Activated naive CD8-positive, alpha-beta T cell treated with anti-CD3 and anti-CD28 coated beads, Interleukin-2, amount 10 ng/mL, durations not matched to agents 7 days and 5 days (primary cell): ENCODE measurements around the gene IL36B. TPM values are rescaled to one million over a fixed set of nuclear protein-coding genes. Genes with fewer than 3 reads are reported as not detected.
"Not testable (repeated sequence)": the region's sequence is repeated elsewhere in the genome, so short reads cannot be mapped to it uniquely, and the experiment has no call there.

Source experiments
- ATAC-seq: fragments of 150-1000 bp; cut with Tn5 transposase; one replicate; pipeline ENCODE4 v1.10.0; 2021; ENCODE audit warnings: low read depth, moderate library complexity
- POLR2A ChIA-PET: fragments of 350-600 bp; sonication (Branson Sonifier 250); formaldehyde crosslinking; loops from one replicate; lab custom pipeline; 2021; ENCODE audit warnings: antibody characterized with exemption; lab: Charles Lee
- DNase-seq: peaks from one replicate; pipeline ENCODE4 v3.0.0; 2021
- H3K27ac Mint-ChIP-seq: one replicate; pipeline ENCODE4 v1.8.0; 2022; ENCODE audit warnings: mild to moderate bottlenecking, mixed read lengths
- H3K27me3 Mint-ChIP-seq: one replicate; pipeline ENCODE4 v1.8.0; 2022; ENCODE audit warnings: mild to moderate bottlenecking, moderate library complexity, mixed read lengths
- H3K36me3 Mint-ChIP-seq: one replicate; pipeline ENCODE4 v1.8.0; 2021; ENCODE audit warnings: mild to moderate bottlenecking, mixed read lengths
- H3K4me1 Mint-ChIP-seq: one replicate; pipeline ENCODE4 v1.8.0; 2021; ENCODE audit warnings: mixed read lengths
- H3K4me3 Mint-ChIP-seq: one replicate; pipeline ENCODE4 v1.8.0; 2022; ENCODE audit warnings: mild to moderate bottlenecking, moderate library complexity, mixed read lengths
- H3K9me3 Mint-ChIP-seq: one replicate; pipeline ENCODE4 v1.8.0; 2021; ENCODE audit warnings: mixed read lengths
- total RNA-seq, 2 experiments: library from RNA; stranded (reverse); gene quantifications; one replicate each; pipeline ENCODE4 v1.2.3, GENCODE V29; 2021

Gene IL36B
- not detected for total RNA-seq

DNA sequence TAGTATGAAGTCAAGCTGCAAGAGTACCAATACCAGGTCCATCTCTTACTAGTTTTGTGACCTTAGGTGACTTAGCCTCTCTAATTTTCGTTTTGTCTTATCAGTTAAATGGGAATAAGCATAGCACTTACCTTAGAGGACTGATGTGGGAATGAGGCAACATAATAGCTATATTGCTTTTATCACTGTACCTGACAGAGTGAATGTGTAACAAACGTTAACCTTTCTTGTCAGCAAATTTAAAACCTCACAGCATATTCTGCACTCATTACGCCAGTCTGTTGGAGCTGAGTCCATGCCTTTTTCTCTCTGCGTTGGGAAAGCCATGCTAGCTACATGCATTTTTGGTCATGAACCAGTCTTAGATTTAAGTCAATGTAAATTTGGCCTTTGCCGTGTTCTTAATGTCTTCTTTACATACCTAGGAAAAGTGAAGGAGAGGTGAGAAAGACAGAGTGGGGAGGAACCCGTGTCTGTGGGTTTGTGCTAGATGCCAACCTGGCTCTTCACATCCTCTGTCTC is at the start of gene IL36B:
IL36B (minus strand) TSS at position 472 of the 522 bp plus-strand sequence.
- Mint-ChIP-seq H3K9me3 (peaks cover 19% of the 10 kb centered on the region), H3K27me3 (peaks cover 3% of the 10 kb centered on the region), H3K4me3 (no peak within 1 kb of the TSS), H3K27ac (no peak within 1 kb of the TSS), H3K36me3 (peaks cover 7% of the 10 kb centered on the region), H3K4me1 (peaks cover 4% of the 10 kb centered on the region)
- DNase-seq (no peak), ATAC-seq (no peak)
- POLR2A ChIA-PET, result no interaction called here

DNA sequence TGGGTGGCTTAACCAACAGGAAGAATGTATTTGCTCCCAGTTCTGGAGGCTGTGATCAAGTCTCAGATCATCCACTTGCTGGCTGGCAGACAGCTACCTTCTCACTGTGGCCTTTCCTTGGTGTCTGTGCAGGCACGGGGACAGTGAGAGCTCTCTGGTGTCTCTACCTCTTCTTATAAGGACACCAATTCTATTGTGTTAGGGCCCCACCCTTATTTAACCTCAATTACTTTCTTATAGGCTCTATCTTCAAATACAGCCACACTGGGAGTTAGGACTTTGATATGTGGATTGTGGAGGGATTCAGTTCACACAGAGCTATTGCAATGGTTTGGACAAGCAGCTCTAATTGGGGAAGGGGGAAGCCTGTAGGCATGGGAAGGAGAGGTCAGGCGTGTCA is 49.5 kb upstream of the IL36B start:
- H3K27ac Mint-ChIP-seq, result no peak overlapping the region
- no peak overlapping the region for H3K4me3 Mint-ChIP-seq
- peaks cover 13% of the 10 kb centered on the region for H3K36me3 Mint-ChIP-seq
- peaks cover 20% of the 10 kb centered on the region for H3K4me1 Mint-ChIP-seq
- DNase-seq, result no peak
- H3K27me3 Mint-ChIP-seq, result no peaks in the 10 kb centered on the region
- peaks cover 11% of the 10 kb centered on the region for H3K9me3 Mint-ChIP-seq
- no peak for ATAC-seq
- POLR2A ChIA-PET, result no interaction called here

DNA sequence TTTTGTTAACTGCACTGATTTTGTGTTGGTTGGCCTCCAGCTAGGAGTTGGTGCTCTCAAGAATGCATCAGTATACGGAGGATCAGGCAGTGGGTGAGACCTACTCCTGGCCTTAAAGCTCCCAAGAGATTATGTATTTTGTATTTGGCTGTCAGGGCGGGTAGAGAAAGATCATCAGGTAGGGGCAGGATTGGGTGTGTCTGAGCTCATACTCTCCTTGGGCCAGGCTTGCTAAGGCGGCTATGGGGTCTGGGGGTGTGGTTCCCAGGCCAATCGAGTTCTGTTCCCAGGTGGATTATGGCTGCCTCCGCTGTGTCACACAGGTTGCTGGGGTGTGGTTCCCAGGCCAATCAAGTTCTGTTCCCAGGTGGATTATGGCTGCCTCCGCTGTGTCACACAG is 45.9 kb upstream of the IL36B start:
- peaks cover 19% of the 10 kb centered on the region for H3K36me3 Mint-ChIP-seq
- peaks cover 17% of the 10 kb centered on the region for H3K9me3 Mint-ChIP-seq

DNA sequence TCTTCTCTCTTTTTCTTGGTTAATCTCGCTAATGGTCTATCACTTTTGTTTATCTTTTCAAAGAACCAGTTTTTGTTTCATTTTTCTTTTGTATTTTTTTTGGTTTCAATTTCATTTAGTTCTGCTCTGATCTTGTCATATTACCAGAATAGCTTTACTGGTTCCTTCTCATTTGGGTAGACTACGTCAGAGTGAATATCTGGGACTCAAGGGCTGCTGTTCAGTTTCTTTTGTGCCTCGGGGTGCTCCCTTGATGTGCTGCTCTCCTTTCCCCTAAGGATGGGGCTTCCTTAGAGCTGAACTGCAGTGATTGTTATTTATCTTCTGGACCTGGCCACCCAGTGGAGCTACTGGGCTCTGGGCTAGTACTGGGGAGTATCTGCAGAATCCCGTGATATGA is 45.4 kb upstream of the IL36B start:
- POLR2A ChIA-PET, result interaction anchor here (1.5 to 1.8 kb wide), 2 partner anchors 23 to 77 kb away, joined by 4 to 6 read pairs; no protein-coding TSS in a partner anchor
- ATAC-seq (peak; percentile 77), DNase-seq (no peak)
- Mint-ChIP-seq H3K27ac (peak overlapping the region; percentile 66), H3K9me3 (peaks cover 17% of the 10 kb centered on the region), H3K27me3 (peaks cover 2% of the 10 kb centered on the region), H3K4me3 (peak overlapping the region; percentile 68), H3K36me3 (peaks cover 19% of the 10 kb centered on the region), H3K4me1 (peaks cover 17% of the 10 kb centered on the region)

More for the DNA sequence above, 45.9 kb upstream of the IL36B start:
- H3K4me3 Mint-ChIP-seq, result peak overlapping the region; percentile 68
- peak overlapping the region; percentile 66 for H3K27ac Mint-ChIP-seq
- DNase-seq (no peak), ATAC-seq (no peak)
- peaks cover 2% of the 10 kb centered on the region for H3K27me3 Mint-ChIP-seq
- peaks cover 17% of the 10 kb centered on the region for H3K4me1 Mint-ChIP-seq
- POLR2A ChIA-PET, result interaction anchor here (1.5 to 1.8 kb wide), 2 partner anchors 24 to 77 kb away, joined by 4 to 6 read pairs; no protein-coding TSS in a partner anchor

DNA sequence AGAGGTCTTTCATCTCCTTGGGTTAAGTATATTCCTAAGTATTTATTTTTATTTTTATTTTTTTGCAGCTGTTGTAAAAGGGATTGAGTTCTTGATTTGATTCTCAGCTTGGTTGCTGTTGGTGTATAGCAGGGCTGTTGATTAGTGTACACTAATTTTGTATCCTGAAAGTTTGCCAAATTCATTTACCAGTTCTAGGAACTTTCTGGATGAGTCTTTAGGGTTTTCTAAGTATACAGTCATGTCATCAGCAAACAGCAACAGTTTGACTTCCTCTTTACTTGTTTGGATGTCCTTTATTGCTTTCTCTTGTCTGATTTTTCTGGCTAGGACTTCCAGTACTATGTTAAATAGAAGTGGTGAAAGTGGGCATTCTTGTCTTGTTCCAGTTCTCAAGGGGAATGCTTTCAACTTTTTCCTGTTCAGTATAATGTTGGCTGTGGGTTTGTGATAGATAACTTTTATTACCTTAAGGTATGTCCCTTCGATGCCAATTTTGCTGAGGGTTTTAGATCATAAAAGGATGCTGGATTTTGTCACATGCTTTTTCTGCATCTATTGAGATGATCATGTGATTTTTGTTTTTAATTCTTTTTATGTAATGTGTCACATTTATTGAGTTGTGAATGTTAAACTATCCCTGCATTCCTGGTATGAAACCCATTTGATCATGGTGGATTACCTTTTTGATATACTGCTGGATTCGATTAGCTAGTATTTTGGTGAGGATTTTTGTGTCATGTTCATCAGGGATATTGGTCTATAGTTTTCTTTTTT is 44.4 kb upstream of the IL36B start:
- POLR2A ChIA-PET, result interaction anchor here (1.5 to 1.8 kb wide), 2 partner anchors 22 to 78 kb away, joined by 4 to 6 read pairs; no protein-coding TSS in a partner anchor
- Mint-ChIP-seq H3K4me1 (peaks cover 15% of the 10 kb centered on the region), H3K4me3 (peak overlapping the region; percentile 68), H3K36me3 (peaks cover 15% of the 10 kb centered on the region), H3K9me3 (peaks cover 13% of the 10 kb centered on the region)
- not testable (repeated sequence) for DNase-seq, ATAC-seq, H3K27me3 Mint-ChIP-seq, H3K27ac Mint-ChIP-seq

DNA sequence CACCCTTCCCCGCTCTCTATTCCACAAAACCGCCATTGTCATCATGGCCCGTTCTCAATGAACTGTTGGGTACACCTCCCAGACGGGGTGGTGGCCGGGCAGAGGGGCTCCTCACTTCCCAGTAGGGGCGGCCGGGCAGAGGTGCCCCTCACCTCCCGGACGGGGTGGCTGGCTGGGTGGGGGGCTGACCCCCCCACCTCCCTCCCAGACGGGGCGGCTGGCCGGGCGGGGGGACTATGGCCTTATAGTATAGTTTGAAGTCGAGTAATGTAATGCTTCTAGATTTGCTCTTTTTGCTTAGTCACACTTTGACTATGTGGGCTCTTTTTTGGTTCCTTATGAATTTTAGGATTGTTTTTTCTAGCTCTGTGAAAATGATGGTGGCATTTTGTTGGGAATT is 43.6 kb upstream of the IL36B start:
- H3K36me3 Mint-ChIP-seq, result peaks cover 15% of the 10 kb centered on the region

DNA sequence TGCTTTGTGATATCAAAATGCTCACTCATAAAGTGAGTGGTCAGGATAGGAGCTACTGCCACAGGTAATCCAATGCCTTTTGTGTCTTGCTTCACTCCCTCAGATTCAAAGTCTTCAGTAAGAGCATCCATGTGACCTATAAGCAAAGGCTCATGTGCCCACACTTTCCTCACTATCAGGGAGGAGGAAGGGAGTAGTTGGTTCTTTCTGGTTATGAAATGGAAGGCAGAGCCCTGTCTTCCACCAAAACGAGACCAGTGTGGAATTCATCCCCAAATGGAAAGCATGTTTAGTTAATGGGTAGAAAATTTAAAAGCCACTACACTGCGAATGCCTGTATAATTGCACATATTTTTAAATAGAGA is 40.9 kb upstream of the IL36B start:
- DNase-seq (no peak), ATAC-seq (no peak)
- peaks cover 2% of the 10 kb centered on the region for H3K27me3 Mint-ChIP-seq

More for the DNA sequence above, 43.6 kb upstream of the IL36B start:
- DNase-seq, POLR2A ChIA-PET, H3K27me3 Mint-ChIP-seq, ATAC-seq, H3K27ac Mint-ChIP-seq, H3K4me3 Mint-ChIP-seq: not testable (repeated sequence)
- peaks cover 13% of the 10 kb centered on the region for H3K9me3 Mint-ChIP-seq
- peaks cover 15% of the 10 kb centered on the region for H3K4me1 Mint-ChIP-seq

DNA sequence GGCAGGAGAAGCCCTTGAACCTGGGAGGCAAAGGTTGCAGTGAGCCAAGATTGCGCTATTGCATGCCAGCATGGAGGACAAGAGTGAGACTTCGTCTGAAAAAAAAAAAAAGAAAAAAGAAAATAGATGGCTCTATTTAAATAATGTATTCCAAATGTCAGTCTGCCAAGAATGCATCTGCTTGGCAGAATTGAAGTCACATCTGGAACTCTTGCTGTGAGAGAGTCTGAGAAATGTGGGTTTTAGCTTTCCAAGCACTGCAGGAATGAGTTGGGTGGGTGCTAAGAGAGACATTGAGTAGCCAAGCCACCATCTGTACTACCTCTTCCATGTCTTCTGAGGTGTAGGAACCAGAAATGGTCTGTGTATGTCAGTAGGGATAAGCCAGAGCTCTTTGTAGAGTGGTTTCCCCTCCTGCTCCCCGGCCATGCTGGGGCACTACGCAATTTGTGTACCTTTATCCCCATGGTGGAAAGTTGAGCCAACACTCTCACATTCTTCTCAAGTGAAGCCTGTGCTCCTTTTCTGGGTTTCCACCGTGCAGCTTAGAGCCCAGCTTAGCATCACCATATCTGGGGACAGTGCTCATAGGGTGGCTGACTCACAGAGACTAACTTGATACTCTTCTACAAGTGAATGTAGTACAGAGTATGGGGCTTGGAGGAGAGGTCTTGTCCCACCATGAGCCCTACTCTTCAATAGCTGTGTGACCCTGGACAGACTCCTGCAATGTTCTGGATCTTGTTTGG is 40.4 kb upstream of the IL36B start:
- POLR2A ChIA-PET, result no interaction called here
- Mint-ChIP-seq H3K27ac (no peak overlapping the region), H3K4me1 (peaks cover 10% of the 10 kb centered on the region), H3K9me3 (peaks cover 13% of the 10 kb centered on the region), H3K27me3 (peaks cover 2% of the 10 kb centered on the region), H3K36me3 (peaks cover 15% of the 10 kb centered on the region), H3K4me3 (no peak overlapping the region)
- DNase-seq, result no peak
- ATAC-seq, result no peak

More for the DNA sequence above, 40.9 kb upstream of the IL36B start:
- POLR2A ChIA-PET, result no interaction called here
- Mint-ChIP-seq H3K9me3 (peaks cover 13% of the 10 kb centered on the region), H3K4me1 (peaks cover 15% of the 10 kb centered on the region), H3K36me3 (peaks cover 15% of the 10 kb centered on the region), H3K27ac (no peak overlapping the region), H3K4me3 (no peak overlapping the region)

DNA sequence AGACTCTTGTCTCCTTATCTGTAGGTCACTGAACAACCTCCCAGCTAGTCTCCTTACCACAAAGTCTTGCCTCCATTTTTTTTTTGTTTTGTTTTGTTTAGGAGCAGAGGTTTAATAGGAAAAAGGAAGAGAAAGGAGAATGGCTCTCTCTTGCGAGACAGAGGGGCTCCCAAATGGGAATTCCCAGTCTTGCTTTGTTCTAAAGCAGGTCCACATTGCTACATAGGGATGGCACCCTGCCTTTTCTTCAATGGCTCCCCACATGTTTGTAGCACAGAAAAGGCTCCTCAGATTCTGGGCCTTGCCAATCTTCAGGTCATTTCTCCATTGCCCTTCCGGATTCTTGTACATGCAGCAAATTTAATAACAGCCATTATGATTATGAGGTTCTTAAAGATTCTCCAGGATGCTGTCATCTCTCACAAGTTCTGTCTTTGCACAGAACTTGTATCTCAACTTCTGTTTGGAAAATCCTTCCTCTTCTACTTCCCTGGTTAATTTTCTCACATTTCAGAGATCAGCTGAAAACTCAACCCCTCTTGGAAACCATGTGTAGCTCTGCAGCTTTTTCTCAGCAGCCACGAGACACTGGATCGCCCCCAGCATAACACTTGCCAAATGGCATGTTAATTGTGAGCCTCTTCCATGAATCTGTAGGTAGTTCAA is 38.7 kb upstream of the IL36B start:
- peaks cover 6% of the 10 kb centered on the region for H3K9me3 Mint-ChIP-seq
- ATAC-seq (no peak), DNase-seq (no peak)
- POLR2A ChIA-PET, result no interaction called here
- H3K4me1 Mint-ChIP-seq, result no peaks in the 10 kb centered on the region
- H3K27me3 Mint-ChIP-seq, result peaks cover 5% of the 10 kb centered on the region
- H3K27ac Mint-ChIP-seq, result no peak overlapping the region
- H3K4me3 Mint-ChIP-seq, result no peak overlapping the region
- H3K36me3 Mint-ChIP-seq, result peaks cover 3% of the 10 kb centered on the region

DNA sequence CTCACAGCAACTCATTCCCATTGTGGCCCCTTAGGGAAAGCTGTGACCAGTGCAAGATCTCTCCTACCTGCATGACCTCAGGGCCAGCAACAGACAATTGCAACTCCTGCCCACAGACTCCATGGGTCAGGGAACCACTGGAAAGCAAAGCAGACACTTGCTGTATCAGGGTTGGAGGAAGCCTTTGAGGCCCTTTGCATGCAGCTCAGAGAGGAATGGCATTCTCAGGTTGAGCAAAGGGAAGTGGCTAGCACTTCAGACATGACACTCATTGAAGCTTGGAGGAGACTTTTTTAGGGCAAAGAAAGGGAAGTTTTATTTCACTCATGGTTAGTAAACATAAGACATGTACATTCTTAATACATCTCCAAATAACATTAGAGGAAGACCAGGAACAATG is 37.2 kb upstream of the IL36B start:
- H3K27ac Mint-ChIP-seq, result no peak overlapping the region
- no peak for DNase-seq
- peak; percentile 61 for ATAC-seq
- H3K9me3 Mint-ChIP-seq, result peaks cover 3% of the 10 kb centered on the region
- H3K36me3 Mint-ChIP-seq, result no peaks in the 10 kb centered on the region
- peaks cover 13% of the 10 kb centered on the region for H3K27me3 Mint-ChIP-seq
- POLR2A ChIA-PET, result no interaction called here
- no peaks in the 10 kb centered on the region for H3K4me1 Mint-ChIP-seq
- H3K4me3 Mint-ChIP-seq, result no peak overlapping the region

DNA sequence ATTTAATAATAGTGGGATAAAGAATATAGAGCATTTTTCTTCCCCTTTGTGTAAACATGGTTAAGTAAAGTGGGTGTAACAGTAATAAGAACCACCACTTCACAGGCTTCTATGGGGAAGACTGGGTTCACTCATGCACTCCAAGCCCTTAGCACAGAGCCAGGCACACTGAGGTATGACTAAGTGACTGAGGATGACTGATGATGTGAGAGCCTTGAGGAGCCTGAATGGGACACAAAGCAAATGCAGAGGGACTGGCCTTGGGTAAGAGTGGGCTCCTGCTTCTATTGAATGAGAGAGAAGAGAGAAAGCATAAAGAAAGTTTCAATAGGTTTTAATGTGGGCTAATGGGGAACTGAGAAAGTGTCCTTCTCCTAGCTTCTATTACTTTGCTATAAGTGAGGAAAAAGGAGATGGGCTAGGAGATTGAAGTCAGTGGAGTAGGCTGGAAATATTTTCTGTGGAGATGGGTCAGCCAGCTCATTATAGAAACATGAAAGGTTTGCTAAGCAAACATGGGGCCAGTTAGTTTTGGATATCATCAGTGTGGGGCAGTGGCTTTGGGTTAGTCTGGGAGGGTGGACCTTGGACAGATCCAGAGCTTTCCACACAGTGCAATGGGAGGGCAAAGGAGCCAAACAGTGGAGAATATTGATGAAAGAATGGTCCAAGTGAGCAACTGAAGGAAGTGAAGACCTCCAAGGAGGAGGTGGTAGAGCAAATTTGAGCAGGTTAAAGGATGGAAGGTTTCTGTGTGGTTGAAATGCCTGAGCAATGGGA is 35.7 kb upstream of the IL36B start:
- peaks cover 1% of the 10 kb centered on the region for H3K9me3 Mint-ChIP-seq

DNA sequence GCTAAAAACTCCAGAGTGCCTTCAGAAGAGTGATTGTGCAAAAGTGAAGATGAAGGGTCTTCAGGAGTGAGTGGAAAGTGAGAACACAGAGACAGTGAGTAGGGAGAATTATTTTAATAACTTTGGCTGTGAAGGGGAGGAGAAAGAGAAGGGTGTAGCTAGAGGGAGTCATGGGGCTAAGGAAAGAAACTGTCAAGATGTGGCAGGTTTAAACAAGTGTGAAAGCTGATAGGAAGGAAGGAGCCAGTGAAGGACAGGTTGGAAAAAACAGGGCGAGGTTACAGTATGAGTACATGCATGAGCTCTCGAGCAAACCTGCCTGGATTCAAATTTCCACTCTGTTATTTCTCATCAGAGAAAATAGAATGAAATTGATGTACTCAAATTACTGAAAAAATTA is 32.9 kb upstream of the IL36B start:
- no peak overlapping the region for H3K4me3 Mint-ChIP-seq

More for the DNA sequence above, 35.7 kb upstream of the IL36B start:
- Mint-ChIP-seq H3K27ac (no peak overlapping the region), H3K36me3 (no peaks in the 10 kb centered on the region), H3K27me3 (peaks cover 11% of the 10 kb centered on the region), H3K4me3 (no peak overlapping the region), H3K4me1 (no peaks in the 10 kb centered on the region)
- DNase-seq (no peak), ATAC-seq (no peak)
- POLR2A ChIA-PET, result interaction anchor here (0.7 kb wide), 1 partner anchor 13 kb away, joined by 6 read pairs; no protein-coding TSS in a partner anchor

More for the DNA sequence above, 32.9 kb upstream of the IL36B start:
- ATAC-seq (no peak), DNase-seq (no peak)
- H3K4me1 Mint-ChIP-seq, result peaks cover 1% of the 10 kb centered on the region
- no peaks in the 10 kb centered on the region for H3K9me3 Mint-ChIP-seq
- POLR2A ChIA-PET, result no interaction called here
- no peaks in the 10 kb centered on the region for H3K36me3 Mint-ChIP-seq
- H3K27ac Mint-ChIP-seq, result no peak overlapping the region
- H3K27me3 Mint-ChIP-seq, result peaks cover 20% of the 10 kb centered on the region
